Activated T-helper 1 cell treated with Interleukin-2 at 50 U/mL for 16 hours (primary cell): ENCODE measurements around the gene ZNF536.

Source experiments
- DNase-seq: peaks from one replicate; pipeline ENCODE4 v3.0.0-alpha.2; 2020; ENCODE audit warnings: low read depth

Gene ZNF536

DNA sequence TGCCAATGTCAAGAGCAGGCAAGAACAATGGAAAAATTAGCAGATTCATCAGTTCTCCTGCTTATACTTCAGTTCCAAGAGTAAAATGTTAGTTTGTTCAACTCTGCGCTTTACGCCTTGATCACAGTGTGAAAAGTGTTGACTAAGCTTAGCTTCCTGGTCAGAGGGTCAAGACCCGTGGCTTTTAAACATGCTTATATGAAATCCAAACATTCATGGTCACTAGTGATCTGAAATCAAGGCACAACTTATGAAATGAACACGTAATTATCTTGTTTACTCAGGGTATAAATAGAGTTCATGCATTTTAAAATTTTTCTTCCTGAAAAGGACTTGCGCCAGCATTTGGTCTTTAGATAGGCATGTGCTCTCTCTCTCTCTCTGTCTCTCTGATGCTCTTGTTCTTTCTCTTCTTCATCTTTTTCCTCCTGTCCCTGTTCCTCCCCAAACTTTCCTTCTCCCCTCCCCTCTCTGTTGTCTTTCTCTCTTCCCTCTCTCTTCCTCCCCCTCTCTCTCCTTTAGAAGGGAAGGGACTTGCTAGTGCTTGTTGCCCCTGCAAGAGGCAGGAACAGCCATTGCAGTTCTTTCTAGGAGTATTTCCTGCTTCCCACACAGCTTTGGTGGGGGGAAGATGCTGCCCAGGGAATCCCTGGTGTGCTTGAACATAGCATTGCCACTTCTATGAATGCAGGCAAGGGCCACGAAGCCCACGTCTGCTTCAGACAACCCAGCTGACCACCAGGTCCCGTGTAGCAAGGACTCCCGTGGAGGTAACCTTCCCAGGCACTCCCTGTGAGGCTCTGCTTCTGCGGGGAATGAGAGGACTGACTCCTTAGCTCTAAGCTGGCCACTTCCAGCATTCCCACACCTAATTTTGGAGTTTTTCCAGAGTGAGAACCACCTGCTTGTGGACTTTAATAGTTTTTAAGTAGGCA lies 7.1 kb upstream of the ZNF536 start:
- DNase-seq, result no peak

DNA sequence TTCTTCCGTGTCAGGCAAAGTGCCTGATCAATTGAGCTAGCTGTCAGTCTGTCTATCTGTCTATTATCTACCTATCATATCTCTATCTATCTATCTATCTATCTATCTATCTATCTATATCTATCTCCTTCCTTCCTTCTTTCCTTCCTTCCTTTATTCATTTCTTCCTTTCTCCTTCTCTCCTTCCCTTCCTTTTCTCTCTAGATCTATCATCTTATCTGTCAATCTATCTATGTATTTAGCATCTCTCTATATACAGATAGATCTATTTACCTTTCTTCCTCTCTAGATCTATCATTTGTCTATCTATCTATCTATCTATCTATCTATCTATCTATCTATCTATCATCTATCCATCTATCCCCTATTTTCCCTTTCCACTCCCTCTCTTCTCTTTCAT lies 5.9 kb upstream of the ZNF536 start:
- no peak for DNase-seq

DNA sequence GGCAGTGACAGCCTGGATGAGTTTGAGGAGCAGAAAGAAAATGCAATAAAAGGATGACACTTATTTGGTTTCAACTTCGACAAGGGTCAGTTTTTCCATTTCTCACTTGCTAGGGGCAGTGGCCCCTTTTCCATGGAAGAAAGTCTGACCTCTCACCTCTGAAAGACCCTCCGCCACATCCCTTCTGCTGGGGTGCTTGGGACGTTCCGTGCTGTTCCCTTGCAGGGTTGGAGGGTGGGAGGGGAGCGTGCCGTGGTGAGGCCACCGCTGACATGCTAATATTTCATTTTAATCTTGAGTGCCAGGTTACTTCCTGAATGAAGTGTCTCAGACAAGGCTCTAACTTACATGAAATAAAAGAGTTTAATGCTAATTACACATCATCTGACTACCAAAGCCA lies 5.2 kb upstream of the ZNF536 start:
- DNase-seq, result no peak

DNA sequence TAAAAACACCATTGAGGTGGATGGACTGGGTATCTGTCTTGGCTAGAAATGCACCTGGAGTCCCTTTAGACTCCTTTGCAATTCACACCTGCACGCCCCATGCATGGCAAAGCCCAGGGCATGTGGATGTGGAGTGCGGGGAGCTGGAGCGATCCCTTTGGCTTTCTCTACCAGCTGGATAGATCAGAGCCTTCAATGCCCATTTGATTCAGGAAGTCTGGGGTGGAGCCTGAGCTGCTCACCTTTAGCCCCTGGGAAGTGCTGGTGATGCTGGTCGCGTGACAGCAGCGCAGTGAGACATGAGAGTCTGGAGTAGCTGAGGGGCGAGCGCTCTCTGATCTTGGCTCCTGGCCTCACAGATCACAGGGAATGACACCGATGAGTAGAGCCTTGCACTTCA lies 4.8 kb upstream of the ZNF536 start:
- no peak for DNase-seq

DNA sequence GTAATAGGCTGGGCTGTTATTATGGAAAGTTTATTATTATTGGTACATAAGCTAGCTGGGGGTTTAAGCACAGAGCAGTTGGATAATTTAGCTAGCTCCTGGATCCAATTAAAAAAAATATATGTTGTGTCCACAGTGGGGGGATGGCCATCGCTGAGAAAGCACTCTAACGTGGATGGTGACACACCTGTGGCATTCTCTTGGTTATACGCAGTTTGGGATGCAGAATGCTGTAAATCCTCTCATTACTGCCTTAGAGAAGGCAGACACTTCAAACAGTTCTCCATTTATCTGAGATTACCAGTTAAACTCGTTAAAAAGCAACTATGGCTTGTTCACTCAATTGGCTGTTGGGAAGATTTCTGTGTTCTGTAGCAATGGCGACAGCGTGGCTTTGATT lies 2.4 kb upstream of the ZNF536 start:
- DNase-seq, result no peak

DNA sequence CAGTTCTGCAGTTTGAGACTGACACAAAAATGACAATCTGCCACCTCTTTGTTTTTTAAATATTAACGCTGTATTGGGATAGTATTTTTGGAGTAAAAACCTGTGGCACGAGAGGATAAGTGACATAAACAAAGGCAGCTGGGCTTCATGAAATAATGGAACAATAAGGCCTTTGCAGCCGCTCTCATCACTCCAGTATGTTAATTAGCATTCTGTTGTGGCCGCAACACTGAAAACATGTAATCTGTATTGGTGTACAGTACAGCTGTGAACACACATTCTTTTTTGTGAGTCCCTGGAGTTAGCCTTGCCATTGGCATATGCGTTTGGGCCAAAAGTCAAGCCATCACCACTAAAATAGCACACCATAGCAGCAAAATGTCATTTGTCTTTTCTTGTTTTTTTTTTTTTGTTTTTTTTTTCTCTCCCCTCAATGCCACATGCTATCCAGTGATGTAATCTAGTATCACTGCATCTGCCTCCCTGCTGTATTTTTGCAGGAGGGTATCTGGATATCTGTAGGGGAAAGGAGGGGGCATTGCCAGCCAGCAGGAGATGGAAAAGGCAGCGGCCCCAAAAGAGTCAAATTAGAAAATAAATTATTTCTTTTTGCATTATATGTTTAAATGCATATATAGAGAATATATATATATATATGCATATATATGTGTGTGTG lies 885 bp upstream of the ZNF536 start:
- no peak for DNase-seq

DNA sequence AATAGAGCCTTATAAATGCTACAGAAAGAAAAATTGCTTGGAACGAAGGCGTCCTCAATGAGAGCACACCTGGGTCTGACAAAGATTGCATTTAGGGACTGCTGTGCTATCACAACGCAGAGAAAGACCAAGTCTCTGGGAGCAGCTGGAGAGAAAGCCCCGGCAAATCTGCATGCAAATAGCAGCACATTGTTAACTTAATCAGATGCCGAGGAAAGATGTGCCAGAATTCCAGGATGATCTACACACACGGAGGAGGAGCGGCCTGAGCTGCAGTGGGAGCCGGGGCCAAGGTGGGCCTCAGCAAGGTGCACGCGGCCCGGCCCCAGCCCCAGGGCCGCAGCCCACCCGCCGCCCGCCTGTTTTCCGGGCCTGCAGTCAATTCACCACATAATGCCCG lies 1.4 kb downstream of the ZNF536 start:
- DNase-seq, result no peak

DNA sequence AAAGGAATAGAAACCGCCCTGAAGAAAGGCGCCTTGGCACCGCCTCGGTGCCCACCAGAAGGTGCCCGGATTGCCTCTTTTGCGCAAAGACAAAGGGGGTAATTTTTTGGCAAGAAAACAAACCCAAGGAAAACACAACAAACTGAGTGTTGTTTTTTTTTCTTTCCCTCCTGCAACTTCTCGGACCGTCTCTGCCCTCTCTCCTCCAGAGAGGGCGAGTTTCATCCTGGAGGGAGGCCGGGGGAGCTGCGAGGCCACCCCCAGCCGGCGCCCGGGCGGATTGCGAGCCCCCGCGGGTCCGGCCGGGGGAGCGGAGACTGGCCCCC lies 2.3 kb downstream of the ZNF536 start:
- DNase-seq, result no peak

DNA sequence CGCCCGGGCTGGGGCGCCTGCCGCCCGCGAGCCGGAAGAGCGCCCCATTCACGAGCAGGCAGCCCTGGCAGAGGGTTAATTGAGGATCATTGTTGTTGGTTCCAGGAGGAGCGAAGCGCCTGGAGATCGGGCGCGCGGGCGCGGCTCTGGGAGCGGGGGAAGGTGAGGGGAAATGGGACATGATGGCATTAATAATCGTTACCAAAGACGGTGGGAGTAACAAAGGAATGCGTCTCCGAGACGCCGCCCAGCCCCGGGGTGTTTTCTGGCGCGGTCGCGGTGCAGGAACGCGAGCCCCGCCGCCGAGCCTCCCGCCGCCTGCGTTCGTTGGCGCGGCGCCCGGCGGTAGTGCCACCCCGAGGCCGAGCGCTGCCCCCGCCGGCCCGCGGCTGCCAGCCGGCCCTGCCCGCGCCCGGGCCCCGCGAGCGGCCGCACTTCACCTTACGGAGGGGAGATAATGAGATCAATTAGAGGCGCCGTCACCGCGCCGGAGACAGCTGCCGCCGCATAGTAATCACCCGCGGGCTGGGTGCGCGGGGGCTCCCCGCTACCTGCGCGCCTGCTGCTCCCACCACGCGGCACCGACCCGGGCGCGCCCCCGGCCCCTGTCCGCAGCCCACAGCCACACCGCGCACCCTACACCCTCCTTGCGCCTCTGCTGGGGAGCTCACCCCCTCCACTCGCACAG lies 2.8 kb downstream of the ZNF536 start:
- DNase-seq, result no peak

DNA sequence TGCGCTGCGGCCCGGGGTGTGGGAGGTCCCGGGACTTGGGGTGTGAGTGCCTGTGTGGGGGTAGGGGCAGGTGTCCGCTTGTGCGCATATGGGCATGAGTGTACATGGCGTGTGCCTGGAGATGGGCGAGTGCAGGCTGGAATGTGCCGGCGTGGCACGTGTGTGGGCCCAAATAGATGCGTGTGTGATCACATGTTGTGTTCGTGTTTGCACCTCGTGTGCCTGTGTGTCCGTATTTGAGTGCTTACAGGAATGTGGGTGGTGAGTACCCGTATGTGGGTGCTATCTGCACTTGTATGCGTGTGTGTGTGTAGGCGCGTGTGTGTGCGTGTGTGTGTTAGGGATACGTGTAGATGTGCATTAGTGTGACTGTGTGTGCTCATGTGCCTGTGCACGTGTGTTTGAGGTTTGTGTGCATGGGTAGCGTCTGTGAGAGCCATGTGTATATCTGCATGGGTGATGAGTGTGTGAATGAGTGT lies 3.4 kb downstream of the ZNF536 start:
- no peak for DNase-seq

DNA sequence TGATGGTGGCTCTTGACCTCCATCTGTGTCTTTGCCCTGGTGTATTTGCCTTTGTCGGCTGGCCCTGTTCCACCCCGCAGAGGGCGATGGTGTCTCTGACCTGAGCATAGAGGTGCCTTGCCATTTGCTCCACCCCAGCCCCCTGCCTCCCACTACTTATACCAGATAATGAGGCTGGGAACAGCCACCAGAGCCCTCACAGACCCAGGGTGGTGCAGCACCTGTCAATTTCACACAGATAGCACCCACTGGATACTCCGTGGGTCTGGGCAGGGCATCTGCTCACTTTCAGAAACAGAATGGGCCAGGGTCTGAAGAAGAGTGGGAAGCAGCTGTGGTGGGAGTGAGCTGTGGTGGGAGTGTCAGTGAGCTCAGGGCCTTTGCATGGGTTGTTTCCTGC lies 4.1 kb downstream of the ZNF536 start:
- no peak for DNase-seq

DNA sequence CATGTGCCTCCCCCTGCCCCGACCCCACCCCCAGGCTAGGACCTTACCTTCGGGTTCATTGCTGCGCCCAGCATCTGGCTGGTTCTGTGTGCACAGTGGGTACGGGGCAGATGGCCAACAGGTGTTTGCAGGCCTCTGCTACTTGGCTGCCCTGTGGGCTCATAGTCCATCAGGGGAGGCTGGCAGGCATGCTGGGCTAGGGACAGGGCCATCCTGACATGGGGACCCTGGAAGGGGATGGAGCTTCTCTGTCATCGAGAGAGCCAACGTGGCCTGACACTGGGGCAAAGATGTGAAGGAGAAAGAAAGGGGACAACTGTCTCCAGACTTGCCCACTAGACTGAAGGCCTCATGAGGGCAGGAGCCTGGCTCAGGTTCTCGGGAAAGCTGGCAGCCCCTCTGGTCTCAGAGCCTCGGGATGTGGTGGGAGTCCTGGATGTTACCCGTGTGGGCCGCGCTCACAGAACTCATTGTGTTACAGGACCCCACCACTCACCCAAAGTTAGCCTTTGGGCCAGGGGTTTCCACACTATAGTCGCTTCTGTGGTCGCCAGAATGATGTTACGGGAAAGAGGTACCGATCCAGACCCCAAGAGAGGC lies 4.7 kb downstream of the ZNF536 start:
- DNase-seq, result no peak

DNA sequence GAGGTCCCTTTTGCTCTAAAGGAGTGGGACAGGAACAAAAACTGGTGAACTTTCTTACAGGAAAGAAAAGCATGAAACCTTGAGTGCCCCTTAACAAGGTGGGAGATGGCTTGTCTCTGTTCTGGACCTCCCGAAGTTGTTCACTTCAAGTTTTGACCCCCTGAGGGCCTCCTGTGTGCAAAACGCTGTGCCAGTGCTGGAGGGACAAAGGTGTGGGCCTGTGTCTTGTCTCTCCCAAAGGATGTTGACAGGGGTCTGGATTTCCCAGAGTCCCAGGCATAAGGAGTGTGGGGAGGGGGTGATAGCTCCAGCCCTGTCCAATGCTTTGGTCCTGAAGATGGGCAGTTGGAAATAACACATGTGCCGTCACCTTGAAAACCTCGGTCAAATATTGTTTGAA lies 6.5 kb downstream of the ZNF536 start:
- no peak for DNase-seq

DNA sequence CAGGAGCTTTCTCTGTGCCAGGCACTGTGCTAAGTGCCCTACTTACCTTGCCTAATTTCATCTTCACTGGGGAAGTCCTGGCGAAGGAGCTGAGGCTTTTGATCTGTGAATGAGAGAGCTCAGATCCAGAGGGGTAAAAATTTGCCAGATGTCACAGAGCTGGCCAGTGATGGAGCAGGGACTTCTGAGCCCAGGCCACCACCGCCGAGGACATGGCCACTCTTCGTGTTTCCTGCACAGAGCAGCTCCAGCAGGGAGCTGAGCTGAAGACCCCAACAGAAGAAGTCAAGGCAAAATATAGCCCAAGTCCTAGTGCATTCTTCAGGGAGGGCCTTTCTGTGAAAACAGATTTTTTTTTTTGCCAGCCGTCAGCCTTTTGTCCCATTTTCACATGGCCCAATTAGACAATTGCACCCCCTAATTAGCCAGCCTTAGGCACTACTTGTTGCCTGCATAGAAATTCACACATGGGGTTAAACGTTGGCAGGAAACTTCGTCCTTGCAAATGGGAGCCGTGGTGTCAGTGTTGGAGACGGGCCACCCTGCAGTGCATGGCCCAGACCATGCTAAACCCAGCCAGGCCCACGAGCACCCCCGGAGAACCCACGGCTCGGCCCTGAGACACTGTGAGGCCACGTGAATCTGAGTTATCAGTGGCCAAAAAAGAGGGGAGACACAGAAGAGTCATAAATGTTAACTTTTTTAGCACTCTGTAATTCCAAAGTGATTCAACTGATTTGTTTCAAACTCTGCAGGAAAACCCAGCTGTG lies 7.8 kb downstream of the ZNF536 start:
- no peak for DNase-seq

DNA sequence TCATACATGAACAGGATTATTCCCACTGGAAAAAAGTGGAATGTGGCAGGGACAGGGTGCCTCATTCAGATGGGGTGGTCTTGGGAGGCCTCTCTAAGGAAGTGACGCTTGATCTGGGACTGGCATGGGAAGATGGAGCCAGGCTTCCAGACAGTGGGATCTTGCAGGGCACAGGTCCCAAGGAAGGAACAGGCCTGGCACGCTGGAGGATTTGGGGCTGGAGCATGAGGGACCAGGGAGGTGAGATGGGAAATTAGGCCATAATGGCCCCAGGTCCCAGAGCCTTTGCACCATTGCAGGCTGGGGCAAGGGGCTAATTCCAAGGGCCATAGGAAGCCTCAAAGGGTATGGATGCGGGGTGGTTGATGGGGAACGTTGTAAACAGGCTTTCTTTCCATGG lies 9.2 kb downstream of the ZNF536 start:
- DNase-seq, result no peak

DNA sequence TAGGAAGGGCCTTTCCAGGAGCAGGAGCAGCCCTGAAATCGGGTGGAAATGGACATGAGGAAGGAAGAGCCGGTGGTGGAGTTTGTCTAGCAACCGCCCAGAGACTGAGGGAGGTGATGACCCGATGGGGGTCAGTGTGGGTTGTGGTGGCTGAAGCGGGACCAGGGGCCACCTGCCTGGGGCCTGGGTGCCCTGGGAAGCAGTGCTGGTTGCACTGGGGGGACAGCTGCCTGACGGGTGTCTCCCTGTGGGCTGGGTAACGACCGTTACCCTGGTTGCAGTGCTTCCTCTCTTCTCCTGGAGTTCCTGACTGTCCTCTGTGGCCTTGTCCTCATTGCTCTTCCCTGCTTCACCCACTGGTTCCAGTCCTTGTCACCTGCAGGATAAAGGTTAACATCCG lies 13.0 kb downstream of the ZNF536 start:
- no peak for DNase-seq

DNA sequence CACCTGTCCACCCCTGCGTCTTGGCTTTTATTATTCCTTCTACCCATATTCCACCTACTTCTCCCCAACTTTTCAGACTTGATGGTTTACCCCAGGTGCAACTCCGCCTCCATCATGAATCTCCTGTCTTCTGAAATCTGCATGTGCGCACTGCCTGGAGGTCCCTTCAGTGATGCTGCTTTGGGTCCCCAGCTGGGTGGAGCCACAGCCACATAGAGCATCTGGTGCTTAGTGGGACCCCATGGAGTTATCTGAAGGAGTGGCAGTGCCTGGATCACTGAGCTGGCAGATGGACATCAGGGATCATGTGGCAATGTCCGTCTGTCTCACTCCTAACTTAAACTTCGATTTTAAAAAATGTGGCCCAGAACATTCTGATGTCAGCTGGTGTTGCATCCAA lies 13.5 kb downstream of the ZNF536 start:
- DNase-seq, result no peak

DNA sequence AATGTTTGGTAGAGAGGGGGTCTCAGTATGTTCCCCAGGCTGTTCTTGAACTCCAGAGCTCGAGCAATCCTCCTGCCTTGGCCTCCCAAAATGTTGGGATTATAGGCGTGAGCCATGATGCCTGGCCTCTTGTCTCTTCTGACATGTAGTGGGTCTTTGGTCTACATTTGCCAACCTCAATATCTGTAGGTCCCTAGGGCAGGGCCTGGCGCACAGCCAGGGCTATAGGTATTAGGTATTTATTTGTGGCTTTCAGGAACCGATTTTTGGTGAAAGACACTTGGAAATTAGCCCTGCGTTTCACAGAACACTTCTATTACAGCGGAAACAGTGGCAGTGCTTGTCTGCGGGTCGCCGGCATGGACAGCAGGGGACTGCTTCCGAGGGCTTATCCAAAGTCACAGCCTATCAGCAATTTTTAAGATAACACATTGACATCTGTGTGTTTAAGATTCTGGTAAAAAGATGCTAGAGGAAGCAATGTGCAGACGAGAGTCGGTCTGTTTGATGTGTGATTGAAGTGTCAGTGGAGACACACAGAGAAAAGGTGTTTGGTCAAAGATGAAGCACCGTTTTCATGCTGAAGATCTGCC lies 14.5 kb downstream of the ZNF536 start:
- DNase-seq, result no peak

DNA sequence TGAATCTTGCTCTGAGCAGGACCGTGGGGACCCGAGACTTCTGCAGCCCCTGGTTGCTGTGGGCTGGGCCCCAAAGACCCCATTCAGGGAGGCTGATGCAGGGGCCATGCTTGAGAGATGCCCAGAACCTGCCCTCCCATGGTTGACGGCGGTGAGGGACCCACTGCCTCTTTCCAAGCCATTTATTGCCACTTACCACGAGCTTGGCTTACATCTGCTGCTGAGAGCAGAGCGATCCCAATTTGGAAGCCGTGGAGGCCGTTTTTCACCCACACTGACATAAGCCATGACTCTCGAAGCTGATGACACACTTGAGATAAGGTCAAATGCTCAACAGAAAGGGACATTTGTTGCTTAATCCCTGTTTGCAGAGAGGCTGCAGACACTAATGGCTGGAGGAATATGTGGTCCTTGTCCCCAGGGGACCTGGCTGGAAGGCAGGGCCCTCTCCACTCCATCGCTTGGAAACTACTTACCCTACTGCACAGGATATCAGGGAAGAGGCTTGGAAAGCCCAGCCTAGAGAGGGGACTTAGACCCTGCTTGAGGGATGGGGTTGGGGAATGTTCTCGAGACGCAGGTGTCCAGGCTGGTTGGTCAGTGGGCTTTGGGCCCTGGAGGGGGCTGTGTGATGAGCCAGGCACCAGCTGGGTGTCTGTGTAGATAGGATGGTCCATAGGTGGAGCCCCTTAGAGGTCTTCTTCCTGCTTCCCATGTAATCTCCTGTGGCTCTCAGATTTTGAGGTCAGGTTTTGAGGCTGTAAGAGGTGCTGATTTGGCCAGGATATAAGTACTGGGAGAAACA lies 15.3 kb downstream of the ZNF536 start:
- no peak for DNase-seq

DNA sequence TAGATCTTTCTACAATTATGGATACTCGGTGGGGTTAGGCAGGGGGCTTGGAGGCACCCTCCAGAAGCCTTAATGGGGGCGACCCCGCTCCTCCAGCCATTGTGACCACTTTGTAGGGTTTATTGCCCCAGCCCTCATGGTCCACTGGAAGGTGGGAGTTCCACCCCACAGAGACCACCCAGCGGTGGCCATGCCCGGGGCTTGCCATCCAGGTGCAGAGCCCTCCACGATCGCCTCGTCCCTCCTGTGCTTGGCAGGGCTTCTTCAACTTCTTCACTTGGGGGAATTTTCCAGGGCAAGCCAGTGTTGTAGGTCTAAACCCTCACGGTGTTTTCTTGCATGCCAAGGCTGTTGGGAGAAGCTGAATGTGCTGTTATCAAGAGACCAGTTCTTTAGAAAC lies 16.1 kb downstream of the ZNF536 start:
- DNase-seq, result no peak

DNA sequence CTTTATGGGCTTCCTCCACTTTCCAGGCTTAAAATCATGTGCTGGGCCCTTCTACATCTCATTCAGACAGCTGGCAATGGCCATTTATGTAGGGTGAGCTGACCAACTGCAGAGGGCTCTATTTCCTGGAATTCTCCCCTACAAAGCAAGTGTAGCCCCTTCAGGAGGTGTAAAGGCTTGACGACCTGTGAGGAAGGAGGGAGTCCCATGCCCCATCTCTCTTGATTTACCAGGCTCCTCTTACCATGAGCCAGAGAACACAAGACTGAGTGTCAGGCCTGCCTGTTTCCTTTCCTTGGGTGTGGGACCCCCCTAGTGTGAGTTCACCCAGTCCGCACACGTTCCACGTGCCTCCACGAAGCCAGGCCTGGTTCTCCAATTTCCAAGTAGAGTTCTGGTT lies 16.6 kb downstream of the ZNF536 start:
- no peak for DNase-seq
